CD4-positive, alpha-beta T cell treated with Interferon alpha-2 for 1 hour (primary cell): ENCODE results near the gene NR3C1.

Experiments
- DNase-seq, 2 donors: peaks; one replicate each; pipeline ENCODE4 v3.0.0-alpha.2; 2020 to 2022

The NR3C1 gene

DNA sequence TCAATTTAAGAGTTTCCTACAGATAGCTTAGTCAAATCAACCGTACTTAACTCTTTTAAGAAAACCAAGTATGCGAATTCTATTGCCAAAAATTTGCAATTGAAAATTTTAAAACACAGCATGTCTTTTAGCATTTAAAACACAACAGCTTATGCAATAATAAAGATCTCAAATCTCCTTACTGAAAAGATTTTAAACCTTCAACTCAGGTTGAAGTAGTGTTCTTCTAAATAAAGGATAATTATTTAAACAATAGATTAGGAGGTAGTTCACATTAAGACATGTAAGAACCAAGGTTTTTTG is 5.5 kb downstream of the NR3C1 start:
- DNase-seq = no peak

DNA sequence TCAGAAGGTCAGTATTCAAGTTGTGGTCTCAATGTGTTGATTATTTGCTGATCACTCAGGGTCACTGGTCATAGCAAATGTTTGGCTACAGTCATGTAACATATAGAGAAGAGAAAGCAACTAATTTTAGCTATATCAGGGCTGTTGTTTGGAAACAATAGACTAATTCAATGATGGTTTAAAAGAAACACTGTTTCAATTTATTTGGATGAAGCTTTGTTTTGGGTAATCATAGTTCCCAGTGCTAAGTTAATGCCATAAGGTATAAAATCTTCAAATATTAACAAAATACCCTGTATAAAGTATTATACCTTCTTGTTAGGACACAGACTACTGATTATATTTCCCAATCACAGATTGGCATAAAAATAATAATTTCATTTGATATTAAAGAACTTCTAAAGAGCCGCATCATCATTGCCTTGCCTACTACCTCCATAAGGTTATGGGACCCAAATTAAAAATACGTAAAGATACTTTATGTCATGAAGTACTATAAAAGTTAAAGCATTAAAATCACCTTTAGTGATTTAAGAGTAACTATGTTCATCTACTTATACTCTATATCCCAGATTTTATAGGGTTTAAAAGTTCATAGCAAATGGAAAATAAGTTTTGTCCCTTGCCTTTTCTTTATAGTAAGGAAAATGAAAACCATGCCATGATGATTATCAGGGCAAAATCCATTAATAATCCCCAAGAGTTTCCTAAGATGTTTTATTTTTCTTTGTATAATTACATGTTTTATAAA is 6.0 kb downstream of the NR3C1 start:
- DNase-seq = no peak

DNA sequence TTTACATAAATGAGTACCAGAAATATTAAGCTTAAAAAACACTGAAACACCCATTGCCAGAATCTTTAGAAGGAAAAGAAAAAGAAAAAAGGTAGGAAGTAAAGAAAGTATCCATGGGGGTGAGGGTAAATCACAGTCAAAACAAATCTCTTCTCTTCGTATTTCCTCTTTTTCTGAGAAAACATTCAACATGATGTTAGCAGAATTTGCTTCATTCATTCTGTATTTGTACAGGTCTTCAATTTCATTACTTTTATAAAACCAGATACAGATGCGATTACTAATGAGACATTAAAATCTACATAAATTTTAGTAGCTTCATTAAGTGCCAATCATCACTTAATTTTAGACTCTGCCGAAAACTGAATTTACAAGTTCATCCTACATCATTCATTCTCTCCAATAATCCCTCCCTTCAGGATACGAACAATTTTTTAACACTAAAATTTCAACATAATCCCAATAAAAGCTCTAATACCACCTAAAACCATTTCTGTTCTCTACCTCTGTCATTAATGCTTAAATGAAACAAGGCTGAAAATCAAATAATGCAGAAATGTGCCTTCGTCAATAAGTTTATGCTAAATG is 7.0 kb downstream of the NR3C1 start:
- no peak for DNase-seq

DNA sequence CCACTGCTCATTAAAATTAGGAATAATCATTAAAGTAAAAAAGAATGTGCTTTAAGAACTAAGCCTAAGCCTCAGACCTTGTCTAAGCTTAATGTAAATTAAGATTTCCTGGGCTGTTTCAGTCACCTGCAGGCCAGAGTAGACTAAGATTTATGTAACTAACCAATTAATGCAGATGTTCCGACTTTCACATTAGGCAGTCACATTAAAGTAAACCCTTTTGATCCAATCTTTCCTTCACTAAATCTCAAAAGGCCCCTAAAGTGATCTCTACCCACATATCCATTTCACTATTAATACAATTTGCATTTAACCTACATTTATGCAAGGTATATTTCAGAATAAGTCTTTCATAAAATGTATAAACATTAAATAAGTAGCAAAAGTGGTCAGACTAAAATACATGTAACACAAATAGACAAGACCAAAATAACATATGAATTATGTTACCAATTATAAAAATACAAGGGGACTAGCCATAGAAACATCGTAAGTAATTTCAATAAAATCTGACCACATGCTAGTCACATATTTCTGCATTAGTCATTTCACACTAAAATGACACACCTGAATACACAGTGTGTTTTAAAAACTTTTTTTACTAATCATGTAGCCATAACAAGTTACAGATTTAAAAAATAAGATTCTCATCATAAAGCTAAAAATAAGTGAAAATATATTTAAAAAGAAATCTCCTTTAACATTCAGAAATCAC is 7.7 kb downstream of the NR3C1 start:
- no peak for DNase-seq

DNA sequence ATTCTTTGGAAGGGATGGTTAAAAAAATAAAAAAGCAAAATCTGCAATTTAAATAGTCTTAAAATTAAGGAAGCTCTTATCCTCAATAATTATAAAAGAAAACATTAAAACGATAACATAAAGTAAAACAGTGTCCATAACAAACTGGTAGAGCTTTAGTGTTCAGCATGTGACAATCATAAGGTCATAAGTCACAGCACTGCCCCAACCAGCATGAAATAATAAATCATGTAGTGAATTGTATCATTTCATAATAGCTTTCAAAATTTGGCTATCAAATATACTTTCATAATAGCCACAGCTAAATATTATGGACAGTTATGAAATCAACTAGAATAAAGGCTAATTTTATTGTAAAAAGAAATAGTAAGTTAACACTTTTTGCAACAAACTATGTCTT is 10.0 kb downstream of the NR3C1 start:
- no peak for DNase-seq

DNA sequence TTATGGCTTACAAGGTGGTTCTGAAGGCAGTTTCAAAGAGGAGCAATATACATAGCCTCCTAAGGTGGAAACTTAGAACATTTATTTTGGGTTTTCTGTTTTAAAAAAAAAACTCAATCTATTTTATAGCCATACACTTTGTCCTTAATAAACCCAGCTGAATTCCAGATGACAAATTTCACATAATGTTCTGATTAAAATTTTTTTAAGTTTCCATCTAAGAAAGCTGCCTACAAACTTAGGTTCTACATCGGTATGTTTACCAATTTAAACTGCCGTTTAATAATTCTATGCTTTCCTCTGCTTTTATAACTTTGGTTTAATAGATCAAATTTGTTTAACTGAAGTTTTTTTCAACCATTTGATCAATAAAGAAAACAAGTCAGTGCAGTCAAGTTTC is 12.5 kb downstream of the NR3C1 start:
- DNase-seq = no peak

DNA sequence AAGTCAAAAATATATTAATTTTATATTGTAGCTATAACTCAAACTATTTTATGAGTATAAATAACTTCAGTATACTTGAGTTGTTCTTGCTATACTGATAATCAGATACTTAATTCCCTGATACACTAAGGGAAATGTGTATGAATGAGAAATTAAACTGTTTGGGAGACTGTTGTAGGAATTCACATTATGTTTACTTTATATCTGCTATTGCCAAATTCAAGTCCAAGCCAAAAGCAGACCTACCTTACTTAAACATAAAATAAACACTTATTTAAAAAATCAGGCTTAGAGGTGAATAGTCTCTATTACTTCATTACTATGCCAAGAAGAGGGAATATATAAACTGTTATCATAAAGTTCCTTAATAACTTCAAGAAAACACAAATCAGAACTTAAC is 13.2 kb downstream of the NR3C1 start:
- DNase-seq = no peak

DNA sequence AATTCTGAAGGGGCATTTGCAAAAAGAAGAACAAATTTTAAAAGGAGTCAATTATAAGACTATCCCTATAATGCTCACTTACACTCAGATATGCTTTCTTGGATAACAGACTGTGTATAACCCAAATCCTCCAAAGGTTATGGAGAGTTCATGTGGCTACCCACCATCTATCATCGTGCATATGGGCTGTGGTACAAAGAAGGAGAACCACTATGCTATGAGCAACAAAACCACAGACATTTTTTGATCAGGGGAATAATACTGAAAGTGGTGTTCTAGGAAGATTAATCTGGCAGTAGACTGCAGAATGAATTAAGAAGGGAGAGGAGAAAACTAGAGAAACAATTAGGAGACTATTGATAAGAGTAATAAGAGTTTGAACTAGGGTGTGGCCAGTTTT is 16.8 kb downstream of the NR3C1 start:
- DNase-seq = no peak

DNA sequence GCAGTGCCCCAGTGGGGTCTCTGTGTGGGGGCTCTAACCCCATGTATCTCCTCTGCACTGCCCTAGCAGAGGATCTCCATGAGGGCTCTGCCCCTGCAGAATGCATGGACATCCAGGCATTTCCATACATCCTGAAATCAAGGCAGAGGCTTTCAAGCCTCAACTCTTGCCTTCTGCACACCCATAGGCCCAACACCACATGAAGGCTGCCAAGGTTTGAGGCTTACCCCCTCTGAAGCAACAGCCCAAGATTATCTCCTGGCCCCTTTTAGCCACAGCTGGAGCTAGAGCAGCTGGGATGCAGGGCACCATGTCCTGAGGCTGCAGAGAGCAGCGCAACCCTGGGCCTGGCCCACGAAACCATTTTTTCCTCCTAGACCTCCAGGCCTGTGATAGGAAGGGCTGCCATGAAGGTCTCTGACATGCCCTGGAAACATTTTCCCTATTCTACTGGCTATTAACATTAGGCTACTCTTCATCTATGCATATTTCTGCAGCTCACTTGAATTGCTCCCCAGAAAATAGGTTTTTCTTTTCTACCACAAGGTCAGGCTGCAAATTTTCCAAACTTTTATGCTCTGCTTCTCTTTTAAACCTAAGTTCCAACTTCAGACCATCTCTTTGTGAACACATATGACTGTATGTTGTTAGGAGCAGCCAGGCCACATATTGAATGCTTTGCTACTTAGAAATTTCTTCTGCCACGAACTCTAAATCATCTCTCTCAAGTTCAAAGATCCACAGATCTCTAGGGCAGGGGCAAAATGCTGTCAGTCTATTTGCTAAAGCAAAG is 18.4 kb downstream of the NR3C1 start:
- no peak for DNase-seq

DNA sequence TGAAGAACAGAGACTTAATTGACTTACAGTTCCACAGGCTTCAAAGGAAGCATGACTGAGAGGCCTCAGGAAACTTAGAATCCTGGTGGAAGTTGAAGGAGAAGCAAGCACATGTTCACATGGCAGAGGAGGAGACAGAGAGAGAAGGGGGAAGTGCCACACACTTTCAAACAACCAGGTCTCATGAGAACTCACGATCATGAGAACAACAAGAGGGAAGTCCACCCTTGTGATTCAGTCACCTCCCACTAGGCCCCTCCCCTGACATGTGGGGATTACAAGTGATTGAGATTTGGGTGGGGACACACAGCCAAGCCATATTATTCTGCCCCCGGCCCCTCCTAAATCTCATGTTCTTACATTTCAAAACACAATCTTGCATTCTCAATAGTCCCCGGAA is 19.5 kb downstream of the NR3C1 start:
- no peak for DNase-seq

DNA sequence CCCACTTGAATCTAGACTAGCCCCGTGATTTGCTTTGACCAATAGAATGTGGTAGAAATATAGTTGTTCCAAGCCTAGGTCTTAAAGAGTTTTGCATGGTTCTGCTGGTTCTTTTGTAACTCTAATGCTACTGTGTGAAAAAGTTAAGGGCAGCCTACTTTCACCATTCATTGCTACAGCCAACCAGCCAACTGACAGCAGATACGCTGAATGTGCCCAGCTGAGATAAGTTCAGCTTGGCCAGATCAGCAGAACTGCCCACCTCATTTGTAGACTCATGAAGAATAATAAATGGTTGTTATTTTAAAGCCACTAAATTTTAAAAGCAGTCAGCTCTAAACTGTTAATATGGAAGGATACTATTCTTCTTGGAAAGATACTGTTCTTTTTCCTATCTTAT is 23.9 kb downstream of the NR3C1 start:
- no peak for DNase-seq

DNA sequence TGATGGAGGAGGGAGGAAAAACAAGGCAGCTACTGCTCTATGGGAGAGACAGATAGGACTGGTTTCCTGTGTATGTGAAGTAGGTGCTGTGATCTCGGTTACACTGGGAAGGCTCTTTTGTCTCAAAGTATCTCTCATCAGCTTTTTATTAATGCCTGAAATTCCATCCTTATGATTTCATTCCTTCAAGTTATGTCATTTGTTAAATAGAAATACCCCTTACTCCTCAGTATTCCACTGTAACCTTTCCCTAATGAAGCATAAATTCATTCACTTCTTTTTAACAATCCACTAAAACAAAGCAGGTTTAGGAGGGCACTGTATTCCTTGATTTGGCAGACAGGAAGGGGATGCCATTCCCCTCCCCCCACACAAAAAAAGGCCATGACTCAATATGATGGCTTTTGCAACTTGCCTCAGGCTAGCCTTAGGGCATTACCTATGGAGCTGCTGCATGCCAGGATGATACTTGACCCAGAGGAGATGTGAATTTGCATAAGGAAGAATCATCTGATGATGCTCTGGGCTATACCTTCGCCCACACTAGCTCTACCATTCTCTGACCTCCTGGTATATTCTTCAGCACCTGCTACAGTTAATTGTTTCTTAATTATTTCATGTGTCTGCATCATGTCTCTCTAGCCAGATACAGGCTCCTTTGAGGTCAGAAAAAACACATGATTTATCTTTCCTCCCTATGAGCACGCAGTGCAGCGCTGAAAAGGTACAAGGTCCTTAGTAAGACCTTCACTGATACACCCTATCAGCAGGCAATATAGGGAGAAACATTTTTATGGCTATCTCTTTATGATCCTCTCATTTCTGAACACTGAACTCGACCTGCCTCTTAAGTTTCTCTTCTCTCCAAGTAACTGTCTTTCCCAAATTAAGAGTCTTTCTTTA is 26.3 kb downstream of the NR3C1 start:
- DNase-seq = no peak

DNA sequence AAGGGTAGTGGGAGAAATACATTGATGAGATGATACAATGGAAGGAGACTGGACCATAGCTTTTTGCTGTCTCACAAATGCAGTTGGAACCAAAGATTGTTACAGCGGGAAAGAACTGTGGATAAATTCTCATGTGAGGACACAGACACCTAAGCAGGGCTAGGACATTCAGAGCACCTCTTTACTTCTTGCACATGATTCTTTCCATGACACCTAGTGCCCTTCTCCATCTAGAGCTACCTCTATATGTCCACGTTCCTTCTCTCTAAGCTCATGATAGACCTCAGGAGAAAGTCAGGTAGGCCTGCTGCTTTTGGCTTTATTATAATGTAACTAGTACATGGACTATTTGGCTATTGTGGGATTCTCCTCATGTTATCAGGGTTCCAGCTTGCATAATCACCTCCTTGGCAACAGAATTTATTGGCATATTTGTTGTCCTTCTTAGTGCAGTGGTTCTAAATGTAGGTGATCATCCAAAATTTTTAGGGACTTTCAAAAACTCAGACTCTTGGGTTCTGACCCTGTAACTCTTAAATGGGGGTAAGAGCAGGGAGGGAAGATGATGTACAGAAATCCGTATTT is 27.2 kb downstream of the NR3C1 start:
- no peak for DNase-seq

DNA sequence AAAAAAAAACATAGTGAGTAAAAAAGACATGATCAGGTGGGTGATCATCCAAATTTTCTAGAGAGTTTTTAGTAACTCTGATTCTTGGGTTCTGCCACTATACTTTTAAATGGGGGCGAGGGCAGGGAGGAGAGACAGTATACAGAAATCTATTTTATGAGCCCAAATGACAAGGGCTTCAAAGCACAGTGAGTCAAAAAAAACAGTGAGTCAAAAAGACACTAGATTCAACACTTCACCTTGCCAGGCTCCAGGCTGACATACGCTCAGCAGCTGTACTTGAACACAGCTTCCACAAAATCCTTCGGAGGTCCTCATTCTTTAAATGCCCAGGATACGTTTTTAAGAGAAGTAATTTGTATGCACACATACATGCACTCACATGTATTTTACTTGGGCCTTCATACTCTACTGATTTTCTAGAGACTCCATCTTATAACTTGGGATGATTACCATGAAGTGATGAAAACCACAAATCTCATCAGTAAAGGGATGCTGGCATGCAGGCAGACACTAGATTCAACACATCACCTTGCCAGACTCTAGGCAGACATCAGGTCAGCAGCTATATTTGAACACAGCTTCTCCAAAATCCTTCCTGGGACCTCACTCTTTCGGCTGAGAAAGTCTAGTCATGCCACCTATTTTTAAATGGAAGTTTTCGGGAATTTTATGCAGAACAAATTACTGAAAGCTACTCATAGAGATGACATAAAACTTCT is 28.8 kb downstream of the NR3C1 start:
- no peak for DNase-seq

DNA sequence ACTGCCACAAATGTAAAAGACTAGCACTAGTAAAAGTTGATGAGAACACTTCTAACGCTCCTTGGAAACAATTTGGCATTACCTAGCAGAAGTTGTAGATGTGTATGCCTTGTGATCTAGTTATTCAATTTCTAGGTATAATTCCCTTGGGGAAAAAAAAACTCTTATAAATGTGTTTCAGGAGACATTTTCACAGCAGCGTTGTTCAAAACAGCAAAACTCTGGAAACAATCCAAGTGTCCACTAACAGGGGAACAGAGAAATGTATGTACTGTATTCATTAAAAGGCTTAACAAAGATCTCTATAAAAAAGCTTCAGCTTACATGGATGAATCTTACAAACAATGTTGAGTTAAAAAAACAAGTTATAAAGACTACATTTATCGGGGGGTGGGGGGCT is 30.4 kb downstream of the NR3C1 start:
- no peak for DNase-seq

DNA sequence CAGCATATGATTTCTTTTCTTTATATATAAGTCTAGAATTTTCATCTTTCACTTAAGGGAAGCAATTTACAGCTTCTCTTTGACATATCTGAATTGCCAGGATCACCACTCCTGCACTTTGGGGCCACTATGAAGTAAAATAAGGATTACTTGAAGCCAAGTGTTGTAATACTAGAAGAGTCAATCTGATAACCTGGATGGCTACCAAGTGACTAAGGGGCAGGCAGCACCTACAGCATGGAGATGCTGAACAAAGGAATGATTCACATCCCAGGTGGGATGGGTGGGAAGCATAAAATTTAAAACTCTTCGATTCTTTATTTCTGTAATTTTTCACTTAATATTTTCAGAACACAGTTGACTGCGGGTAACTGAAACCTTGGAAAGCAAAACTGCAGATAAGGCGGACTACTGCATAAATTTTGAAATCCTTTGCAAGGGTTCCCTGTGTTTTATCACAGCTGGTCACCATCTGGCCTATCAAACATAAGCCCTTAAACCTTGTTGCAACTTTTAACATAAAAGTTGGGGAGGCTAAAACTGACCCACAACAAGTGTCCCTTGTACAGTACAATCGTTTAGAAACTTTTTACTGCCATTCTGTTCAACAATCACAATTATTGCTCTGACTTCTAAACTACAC is 31.2 kb downstream of the NR3C1 start:
- no peak for DNase-seq

DNA sequence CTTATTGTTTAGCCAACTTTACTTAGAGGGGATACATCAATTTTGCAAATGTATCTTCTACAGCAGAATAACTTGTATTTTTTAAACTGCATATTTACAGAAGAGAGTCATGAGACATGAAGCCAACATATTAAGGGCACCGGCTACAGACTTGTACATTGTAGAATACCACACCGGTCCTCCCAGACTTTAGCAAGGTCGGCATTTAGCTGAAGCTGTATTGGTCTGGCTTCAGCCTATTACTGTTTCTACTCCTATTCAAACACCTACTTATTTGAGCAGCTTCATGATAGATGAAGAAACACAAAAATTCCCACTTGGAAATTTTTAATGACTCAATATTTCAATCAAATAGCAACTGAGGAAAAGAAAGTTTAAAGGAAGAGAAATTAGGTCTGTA is 33.0 kb downstream of the NR3C1 start:
- no peak for DNase-seq

DNA sequence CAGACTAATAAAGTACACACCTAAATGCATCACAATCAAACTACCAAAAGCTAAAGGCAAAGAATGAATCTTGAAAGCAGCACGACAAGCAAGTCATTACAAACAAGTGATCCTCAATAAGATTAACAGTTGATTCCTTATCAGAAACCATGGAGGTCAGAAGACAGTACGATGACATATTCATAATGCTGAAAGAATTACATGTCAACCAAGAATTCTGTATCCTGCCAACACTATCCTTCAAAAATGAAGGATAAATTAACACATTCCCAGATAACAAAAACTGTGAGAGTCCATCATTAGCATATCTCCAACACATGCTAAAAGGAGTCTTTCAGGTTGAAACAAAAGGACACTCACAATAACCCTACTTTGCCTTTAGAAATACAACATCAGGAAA is 39.4 kb downstream of the NR3C1 start:
- no peak for DNase-seq

DNA sequence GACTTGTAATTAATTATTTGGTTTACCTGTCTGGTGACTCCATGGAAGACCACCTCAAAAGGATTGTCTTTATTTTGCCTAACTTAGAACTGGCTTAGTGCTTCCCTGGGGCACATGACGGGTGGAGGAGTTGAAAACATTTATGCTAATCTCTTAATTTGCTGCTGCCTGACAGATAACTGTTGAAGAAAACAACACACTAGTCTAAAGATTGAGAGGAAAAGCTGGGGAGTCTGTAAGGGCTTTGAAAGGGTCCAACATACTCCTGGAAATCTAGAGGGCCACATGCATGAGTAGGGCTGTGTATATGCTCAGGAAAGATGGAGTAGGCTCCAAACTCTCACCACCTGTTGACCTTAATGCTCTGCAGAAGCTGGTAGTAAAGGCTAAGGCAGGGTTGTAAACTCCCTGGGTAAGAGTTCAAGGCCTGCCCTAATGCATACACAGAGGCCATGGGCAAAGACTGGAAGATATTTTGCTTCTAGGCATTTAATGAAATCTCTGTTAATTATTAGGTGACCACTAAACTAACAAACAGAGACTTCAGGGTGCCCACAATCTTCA is 40.7 kb downstream of the NR3C1 start:
- DNase-seq = no peak

DNA sequence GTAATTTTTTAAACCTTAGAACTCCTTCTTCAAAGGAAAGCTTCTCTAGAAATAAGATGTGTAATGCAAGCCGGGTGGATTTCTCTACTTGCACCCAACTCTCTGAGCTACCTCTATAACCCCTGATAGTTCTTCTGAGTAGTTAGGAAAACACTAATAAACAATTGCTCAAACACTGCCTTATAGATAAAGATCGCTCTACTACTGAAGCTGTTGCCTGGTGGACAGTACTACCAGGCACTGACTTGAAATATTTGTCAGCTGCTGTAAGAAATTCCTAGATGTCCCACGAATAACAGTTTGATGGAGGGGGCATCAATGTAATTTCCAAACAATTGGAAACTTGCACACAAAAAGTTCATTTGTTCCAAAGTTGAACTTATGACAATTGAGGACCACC is 42.0 kb downstream of the NR3C1 start:
- no peak for DNase-seq

DNA sequence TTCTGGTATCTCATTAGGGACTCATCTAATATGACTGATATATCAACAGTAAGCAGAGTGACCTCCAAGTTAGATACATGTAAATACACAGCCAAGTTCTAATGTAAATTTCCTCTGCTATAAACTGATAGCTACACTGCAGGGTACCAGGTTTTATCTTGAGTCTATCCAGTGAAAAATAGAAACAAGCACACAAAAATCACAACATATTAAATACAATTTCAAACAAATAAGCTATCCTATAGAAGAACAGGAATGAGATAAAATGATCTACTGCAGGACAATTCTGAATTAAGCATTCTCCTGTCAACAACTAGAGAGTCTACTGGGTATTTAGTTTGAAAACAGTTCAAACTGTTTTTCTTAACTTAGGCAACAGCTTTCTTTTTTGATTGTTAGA is 42.7 kb downstream of the NR3C1 start:
- DNase-seq = no peak
